Transverse colon (tissue), 4 donors: ENCODE data around the gene KMT2B.

Experiments
- CTCF ChIP-seq, 5 experiments: fragments of 200-600 bp in 3 of 5; fragments of 450-650 bp in 2 of 5; sonication (generic) in 3 of 5; IDR thresholded peaks; 1 replicate in 2 of 5; 2 replicates in 3 of 5; pipeline ENCODE4 v1.5.1; 2016 to 2017; ENCODE audit warnings: antibody characterized with exemption in 5 of 5, inconsistent platforms in 3 of 5, mild to moderate bottlenecking in 2 of 5, moderate library complexity in 1 of 5
- POLR2A ChIP-seq: fragments of 450-650 bp; IDR thresholded peaks from one replicate; pipeline ENCODE4 v1.6.1; 2016; ENCODE audit warnings: antibody characterized with exemption, mild to moderate bottlenecking, moderate library complexity
- POLR2AphosphoS5 ChIP-seq, 3 donors: sonication (generic); formaldehyde crosslinking; IDR thresholded peaks; one replicate each; pipeline ENCODE4 v1.6.1; 2016; ENCODE audit warnings: antibody characterized with exemption in 3 of 3

DNA sequence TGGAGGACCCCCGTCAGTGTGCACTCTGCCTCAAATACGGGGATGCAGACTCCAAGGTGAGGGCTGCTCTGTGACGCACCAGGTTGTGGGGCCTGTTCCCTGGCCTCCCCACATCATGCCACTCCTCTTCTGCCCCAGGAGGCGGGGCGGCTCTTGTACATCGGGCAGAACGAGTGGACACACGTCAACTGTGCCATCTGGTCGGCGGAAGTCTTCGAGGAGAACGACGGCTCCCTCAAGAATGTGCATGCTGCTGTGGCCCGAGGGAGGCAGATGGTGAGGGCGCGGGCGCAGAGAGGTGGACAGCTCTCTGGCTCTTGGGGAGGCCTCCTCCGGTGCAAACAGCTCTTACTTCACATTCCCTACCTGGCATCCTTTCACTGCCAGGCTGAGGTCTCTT lies 11.2 kb downstream of the KMT2B start:
- TF ChIP-seq POLR2AphosphoS5 (IDR thresholded peaks at IDR 0.05) (no peak), CTCF (IDR thresholded peaks at IDR 0.05) (no peak), POLR2A (no peak)
